Activated CD4-positive, CD25-positive, alpha-beta regulatory T cell treated with anti-CD3 and anti-CD28 coated beads, Interleukin-2, amount 50 U/mL, for 72 hours (primary cell): ENCODE measurements around the gene DOK5.
"Not testable (repeated sequence)": the region's sequence is repeated elsewhere in the genome, so short reads cannot be mapped to it uniquely, and the experiment has no call there.

Experiments used
- DNase-seq: peaks from one replicate; pipeline ENCODE4 v3.0.0; 2021

The DOK5 gene

DNA sequence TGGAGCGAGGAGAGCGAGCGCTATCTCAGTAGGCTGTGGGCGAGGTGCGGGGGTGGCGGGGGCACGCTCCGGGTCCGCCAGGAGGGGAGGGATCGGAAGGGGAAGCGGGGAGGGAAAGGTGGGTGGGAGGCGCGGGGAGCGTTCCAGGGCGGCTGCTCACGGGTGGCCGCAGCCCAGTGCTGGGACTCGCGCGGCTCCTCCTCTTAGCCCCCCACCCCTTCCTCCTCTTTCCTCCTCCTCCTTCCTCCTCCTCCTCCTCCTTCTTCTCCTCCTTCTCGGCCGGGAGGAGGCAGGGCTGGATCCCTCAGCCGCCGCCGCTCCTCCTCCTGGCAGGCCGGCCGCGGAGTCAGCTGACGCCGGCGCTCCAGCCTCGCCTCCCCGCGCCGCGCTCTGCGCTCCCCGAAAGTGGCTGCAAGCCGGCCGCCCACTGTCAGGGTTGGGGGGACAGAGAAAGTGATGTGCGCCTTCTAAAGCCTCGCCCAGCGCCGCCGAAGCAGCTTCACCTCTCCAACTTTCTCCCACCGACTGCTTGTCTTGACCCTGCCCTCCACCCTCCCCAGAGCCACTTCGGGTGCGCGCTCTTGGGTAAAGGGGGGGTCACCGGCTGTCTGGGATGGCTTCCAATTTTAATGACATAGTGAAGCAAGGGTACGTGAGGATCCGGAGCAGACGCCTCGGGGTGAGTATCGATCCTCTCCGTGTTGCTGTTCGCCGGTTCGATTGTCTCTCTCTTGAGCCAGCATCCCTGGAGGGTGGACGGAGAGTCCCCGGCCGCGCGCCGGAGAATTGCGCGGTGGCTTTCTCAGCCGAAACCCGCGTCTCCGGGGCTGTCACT is at the start of gene DOK5:
TSS of gene DOK5 (plus strand) at position 260 of the 835 bp plus-strand sequence. CDS start at position 614, 354 bp downstream.
- no peak for DNase-seq

DNA sequence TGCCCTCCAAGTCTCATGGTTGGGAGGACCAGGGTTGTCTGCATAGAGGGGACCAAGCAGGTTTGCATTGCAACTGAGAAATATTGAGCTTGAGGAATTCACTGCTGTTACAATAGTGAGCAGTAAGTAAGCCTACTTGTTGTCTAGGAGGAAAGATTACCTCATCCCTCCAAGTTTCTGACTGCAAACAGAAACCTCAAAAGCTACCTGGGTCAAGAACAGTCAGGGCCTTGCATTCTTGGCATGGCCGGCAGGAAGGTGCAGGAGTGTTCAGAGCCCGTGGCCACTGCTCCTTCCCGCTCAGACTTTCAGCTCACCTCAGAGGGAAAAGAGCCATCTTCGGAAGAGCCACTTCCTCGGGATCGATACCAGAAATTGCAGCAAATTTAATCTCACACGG is 46.0 kb upstream of the DOK5 start:
- no peak for DNase-seq

DNA sequence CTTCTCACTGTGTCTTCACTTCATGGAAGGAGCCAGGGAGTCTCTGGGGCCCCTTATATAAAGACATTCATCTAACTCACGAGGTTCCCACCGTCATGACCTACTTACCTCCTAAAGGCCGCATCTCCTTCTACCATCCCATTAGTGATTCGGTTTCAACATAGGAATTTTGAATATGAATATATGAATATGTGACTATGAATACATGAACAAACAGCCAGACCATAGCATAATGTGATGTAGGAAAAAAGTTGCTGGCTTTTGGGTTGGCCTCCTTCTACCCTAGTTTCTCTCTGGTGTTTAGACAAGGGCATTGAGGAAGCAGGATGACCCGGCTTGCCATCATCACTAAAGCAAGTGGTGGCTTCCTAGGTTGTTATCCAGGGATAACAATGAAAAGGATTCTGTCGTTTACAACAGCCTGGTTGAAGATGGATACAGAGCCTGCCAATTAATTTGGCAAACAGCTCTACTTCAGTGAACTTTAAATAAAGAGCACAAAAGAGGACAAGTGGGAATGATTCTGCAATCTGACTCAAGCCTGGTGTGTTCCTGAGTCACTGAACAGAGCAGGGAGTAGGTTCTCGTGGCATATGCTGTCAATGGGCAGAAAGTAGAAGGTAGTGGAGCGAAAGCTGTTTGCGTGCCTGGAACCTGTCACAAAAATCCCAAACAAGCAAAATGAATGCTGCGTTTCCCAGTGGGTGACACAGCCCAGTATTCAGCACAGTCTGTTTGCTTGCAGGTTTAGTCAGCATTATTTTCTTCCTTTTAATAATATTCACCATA is 44.0 kb upstream of the DOK5 start:
- DNase-seq = no peak

DNA sequence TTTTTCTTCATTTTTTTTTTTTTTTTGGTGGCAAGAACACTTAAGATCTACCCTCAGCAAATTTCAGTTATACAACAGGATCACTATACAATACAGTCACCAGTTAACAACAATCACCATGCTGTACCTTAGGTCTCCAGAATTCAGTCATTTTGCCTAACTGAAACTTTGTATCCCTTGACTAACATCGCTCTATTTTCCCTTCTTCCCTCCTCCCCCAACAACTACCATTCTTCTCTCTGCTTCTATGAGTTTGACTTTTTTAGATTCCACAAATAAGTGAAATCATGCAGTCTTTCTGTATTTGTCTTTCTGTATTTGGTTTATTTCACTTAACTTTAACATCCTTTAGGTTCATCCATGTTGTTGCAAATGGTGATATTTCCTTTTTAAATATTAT is 42.4 kb upstream of the DOK5 start:
- DNase-seq = no peak

DNA sequence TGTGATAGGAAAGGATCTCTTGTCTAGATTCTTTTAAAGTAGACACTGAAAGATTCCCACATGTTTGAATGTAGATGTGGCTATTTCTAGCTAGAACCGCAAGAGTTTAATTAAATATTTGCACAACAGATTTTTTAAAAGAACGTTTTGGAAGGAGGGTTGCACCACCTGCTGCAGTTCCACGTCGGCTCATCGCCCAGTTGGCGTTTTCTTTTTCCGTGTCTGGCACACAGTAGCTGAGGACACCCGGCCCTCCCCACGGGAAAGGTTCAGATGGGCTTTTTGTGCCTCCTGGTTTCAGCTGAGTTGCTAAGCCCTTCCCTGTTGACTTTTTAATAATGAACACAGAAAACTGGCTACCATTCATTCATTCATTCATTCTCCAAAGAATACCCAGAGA is 41.8 kb upstream of the DOK5 start:
- no peak for DNase-seq

DNA sequence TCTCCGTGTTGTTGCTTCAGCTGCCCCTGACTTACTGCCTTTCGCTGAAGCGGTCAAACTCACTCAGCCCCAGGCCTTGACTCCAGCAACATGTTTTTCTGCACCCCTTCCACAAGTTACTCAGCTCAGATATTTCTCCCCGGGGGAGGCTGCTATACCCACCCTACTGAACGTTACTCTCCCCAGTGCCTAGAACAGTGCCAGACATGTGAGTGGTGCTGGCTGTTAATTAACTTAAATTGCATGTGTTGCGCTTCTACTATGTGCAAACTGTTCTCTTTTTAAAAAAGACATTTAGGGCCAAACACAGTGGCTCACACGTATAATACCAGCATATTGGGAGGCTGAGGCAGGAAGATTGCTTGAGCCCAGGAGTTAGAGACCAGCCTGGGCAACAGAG is 41.2 kb upstream of the DOK5 start:
- DNase-seq = no peak

DNA sequence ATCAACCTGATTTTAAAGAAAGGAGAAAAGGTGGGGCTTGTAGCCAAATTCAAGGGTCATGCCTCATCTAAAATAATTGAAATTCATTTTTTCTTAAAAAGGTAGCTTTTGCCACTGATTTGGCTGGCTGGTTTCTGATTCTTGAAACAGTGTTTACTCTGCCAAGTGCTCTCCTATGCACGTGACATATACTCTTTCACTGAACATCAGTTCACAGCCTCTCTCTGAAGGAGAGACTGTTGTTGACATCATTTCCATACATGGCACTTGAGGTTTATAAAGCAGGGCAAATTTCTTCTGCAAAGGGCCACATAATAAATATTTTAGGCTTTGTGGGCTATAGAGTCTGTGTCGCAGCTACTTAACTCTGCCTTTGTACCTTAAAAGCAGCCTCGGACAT is 40.4 kb upstream of the DOK5 start:
- no peak for DNase-seq

DNA sequence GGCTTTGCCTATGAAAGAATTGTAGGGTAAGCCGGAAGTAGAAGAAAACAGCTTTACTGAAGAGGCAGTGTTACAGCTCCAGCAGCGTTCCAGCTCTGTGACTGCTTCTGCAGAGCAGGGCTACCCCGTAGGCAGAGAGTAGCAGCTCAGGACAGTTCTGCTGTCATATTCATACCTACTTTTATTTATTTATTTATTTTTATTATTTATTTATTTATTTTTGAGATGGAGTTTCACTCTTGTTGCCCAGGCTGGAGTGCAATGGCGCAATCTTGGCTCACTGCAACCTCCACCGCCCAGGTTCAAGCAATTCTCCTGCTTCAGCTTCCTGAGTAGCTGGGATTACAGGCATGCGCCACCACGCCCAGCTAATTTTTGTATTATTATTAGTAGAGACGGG is 39.0 kb upstream of the DOK5 start:
- DNase-seq = not testable (repeated sequence)

DNA sequence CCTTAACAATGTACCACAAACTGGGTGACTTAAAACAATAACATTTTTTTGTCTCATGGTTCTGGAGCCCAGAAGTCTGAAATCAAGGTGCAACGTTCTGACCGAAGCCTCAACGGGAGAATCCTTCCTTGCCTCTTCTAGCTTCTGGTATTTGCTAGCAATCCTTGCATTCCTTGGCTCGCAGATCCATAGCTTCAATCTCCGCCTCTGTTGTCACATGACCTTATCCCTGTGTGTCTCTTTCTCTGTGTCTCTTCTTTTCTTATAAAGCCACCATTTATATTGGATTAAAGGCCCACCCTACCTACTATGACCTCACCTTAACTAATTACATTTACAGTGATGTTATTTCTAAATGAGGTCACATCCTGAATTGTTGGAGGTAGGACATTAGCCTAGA is 37.2 kb upstream of the DOK5 start:
- no peak for DNase-seq

DNA sequence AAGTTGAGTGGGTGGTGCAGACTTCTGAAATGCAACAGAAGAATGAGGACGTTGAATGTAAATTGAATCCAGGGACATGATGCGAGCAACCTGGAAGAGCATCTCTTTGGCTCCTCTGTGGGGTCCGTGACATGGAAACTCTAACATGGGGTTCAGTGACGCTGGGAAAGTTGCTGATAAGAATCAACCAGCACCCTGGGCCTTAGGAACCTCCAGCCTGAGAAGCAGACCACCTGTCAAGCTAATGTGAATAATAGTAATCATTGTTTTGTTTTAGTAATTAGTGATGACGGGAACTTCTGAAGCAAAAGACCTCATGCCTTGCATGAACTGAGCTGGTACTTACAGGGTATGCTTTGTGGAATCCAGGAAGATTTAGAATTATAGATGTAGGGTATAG is 25.2 kb upstream of the DOK5 start:
- no peak for DNase-seq

DNA sequence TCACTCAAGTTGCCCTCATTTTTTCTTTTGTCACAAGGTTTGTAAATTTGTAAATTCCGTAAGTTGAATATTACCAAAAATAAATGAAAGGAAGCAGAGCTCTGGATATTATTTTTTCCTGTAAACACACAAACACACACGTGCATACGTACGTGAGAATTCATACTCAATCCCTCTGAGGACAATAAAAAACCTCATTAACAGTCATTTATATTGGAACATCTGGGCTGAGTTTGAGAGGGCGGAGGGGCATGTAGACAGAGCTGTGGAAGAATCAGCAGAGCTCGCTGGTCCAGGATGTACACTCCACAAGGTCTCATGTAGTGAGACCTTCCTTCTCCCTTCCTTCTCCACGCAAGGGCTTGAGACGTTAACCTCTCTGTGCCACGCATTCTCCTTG is 24.2 kb upstream of the DOK5 start:
- no peak for DNase-seq

DNA sequence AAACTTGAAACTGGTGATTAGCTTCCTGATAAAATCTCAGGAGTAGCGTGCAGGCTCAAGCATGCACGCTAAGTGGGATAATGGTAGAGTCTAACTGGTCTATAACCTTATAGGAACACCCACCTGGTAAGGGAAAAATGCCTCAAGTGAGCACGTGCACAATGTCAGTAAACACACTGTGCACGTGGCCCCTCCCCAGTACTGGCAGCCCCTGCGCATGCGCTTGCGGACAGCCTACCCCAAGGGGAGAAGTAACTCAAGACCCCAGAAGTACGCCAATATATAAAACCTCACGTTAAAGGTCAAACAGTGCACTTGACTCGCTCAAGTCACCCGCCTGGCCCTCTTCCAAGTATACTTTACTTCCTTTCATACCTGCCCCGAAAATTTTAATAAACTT is 23.1 kb upstream of the DOK5 start:
- DNase-seq = no peak

DNA sequence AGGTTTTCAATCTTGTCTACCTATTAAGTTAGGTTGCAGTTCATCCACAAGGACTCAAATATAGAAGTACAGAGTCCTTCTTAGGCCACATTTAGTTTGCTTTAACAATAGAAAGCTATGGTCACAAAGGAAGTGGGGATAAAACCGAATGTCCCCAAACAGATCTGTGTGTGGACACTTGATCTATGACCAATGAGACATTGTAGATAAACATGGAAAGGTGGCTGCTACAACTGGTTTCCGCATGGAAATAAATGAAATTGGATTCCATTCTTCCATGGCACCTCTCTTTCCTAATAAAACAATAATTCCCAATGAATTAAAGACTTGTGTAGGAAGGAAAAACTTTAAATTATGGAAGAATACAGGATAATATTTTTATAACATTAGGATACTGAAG is 20.4 kb upstream of the DOK5 start:
- no peak for DNase-seq

DNA sequence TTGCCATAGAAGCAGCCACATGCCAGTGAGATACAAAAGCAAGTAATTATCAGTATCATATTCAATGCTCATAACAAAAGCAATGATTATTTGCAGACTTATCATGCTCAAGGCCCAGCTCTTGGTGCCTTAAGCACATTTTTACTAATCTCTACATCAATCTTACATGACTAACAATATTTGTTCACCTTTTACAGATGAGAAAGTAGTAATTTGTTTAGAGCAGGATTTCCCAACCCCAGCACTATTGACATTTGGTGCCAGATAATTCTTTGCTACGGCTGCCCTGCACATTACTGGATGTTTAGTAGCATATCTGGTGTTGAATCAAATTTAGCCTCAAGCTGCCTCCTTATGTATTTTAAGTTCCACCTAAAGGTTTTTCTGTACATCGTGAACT is 19.0 kb upstream of the DOK5 start:
- DNase-seq = no peak

DNA sequence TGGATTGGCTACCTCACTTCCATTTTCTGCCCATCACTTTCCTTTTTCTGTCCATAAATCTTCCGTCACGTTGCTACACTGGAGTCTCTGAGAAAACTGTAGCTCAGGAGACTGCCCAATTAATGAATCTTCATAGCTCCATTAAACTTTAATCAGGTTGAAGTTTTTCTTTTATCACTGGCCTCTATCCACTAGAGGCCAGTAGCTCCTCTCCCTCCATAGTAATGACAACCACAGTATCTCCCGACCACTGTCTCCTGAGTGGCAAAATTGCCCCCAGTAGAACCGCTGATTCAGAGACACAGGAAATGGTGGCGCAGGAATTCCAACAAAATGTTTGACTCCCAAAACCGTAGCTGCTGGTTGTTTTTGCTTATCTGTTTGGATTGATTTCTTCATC is 18.4 kb upstream of the DOK5 start:
- no peak for DNase-seq

DNA sequence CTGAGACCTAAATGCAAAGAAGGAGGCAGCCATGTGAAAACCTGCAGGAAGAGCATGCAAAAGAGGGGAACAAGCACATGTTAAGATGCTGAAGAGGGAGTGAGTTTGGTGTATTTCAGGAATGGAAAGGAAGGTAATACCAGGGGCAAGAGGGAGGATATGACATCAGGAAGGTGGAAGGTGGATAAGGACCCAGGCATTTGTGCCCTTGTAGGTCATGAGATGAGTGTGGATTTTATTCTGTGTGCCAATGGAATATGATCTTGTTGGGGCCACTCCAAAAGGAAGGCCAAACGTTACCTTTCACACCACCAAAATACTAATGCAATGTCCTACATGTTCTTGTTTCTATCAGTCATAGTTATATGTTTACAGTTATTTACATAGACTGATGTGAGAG is 17.2 kb upstream of the DOK5 start:
- DNase-seq = no peak

DNA sequence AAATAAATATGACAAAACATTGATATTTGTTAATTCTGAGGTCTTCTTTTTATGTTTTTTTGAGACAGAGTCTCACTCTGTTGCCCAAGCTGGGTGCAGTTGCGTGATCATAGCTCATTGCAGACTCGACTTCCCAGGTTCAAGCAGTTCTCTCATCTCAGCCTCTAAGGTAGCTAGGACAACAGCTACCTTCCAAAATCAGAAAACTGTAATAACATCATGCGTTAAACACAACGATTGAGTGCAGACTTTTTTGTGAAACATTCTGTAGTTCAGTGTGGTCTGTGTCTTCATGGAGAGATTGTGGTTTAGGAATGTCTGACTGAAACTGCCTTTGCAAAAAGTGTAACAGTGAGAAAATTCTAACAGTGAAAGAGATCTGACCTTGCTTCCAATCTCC is 16.1 kb upstream of the DOK5 start:
- no peak for DNase-seq

DNA sequence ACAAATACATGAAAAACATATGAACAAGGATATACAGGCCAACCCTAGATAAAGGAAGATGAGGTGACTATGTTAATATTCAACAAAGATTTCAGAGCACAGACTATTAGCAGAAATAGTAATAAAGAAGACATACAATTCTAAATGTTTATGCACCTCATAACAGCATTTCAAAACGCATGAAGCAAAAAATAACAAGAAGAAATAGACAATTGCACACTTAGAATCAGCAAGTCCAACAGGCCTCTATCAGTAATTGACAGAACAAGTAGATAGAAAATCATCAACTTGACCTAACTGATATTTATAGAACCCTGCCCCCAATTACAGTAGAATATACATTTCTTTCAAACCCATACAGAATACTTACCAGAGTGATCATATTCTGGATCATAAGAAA is 11.4 kb upstream of the DOK5 start:
- DNase-seq = no peak

DNA sequence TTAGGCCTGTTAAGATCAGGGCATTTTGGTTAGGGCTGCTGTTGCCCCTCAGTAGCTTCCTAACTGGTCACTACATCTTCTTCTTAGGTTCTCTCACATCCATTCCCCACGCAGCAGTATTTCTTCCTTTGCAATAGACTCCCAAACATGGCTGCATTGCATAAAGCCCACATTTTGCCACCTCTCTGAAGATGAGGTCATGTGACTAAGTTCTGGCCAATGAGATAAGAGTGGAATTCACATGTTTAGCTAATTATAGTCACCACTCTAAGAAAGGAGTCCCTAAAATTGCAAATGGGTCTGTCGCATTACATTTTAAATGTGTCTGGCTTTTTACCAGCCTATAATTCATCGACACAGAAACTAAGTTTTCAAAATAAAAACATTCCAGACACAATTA is 9.3 kb upstream of the DOK5 start:
- DNase-seq = no peak

DNA sequence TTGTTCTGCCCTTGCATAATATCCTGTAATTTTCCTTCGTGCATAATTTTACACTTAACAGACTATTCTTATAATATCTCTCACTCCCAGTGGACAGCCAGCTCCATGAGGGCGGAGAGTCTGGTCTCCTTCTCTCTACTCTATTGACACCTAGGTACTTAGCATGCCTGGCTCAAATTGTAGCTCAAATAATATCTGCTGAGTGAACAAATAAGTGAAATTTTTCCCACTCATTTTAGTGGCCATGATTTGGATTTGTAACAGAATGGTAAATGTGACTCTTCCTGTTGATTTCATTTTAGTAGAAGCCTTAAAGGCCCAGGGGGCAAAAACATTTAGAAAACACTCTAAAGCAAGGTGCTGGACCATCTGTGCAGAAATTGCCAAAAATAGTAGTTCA is 7.8 kb upstream of the DOK5 start:
- DNase-seq = no peak

DNA sequence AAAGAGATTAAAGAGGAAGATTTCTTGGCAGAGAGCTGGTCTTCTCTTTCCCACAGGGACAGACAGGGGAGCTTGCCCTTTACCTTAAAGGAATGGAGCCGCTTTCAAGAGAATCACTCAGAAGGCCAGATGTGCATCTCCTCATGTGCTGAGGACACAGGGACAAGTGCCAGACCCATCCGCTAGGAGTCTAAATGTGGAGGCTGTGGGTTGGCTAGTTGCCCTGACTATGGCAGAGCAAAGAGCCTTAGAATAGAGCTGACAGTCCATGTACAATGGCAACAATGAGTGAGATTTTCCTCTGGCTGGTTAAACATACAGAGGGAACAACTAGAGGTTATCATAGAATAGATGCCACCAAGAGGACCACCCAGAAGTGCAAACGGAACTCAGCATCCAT is 7.3 kb upstream of the DOK5 start:
- DNase-seq = no peak

DNA sequence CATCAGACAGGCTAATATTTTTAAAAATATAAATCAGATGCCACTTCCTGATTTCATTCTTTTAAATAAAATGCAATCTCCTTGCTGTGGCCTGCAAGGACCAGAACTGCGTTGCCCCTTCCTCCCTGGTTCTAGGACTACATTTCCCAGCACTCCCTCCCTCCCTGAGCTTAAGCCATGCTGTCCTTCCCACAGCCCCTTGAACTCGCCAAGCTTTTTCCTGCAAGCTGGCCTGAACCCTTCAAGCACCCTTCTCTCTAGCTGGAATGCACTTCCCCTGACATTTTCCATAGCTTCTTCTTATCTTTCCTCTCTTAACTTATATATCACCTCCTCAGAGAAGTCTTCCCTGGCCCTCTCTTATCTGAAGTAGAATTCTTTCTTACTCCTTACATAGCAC is 6.1 kb upstream of the DOK5 start:
- no peak for DNase-seq

DNA sequence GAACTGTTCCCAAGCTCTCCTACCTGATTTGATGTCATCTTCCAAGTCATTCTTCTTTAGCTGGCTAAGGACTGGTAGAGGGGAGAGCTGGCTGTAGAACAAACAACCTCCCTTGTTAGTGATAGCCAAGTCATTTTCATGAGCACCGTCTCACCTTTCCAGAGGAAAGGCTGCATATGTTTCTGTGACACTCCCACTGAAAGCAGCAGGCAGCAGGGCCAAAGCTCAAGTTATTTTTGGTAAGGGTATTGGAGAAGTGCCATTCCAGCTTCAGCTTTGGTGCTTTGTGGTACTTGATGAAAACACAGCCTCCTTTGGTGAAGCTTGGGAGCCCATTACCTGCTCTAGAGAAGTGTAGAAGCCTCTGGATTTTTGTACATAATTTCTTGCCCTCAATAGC is 5.4 kb upstream of the DOK5 start:
- no peak for DNase-seq

DNA sequence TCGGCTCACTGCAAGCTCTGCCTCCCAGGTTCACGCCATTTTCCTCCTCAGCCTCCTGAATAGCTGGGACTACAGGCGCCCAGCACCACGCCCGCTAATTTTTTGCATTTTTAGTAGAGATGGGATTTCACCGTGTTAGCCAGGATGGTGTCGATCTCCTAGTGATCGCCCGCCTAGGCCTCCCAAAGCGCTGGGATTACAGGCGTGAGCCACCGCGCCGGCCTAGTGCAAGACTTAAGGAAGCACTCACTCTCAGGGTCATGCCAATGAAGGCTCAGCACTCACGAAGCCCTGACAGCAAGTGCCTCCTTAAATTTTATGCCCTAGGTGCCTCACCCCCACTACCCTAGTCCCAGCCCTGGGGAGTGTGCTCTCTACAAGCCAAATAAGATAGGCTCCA is 4.7 kb upstream of the DOK5 start:
- DNase-seq = no peak

DNA sequence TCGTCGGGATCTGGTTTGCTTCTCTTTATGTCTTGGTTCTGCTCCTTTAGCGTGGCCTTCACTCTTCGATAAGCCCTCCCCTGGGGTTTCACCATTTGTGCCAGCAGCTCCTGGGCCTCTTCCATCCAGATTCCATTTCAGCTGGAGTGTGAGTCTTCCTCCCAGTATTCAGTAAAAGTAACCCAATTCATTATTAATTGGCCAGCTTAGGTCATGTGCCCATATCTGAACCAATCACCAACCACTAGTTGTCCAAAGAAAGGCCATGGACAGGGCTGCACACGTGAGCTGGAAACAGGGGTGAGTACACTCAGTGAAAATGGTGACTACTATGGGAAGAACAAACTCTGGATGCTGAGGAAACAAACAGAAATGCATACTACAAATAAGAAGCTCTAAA is 2.8 kb upstream of the DOK5 start:
- DNase-seq = no peak
